ENCODE data around the gene SERTAD4. TPM values are rescaled to one million over a fixed set of nuclear protein-coding genes. Genes with fewer than 3 reads are reported as not detected.

The SERTAD4 gene
- total and polyA plus RNA-seq, 2 of the 8 experiments (the other 6 are each of a cell fraction or from before 2014, with no cell fraction given), result 0.54 to 3.2 TPM

DNA sequence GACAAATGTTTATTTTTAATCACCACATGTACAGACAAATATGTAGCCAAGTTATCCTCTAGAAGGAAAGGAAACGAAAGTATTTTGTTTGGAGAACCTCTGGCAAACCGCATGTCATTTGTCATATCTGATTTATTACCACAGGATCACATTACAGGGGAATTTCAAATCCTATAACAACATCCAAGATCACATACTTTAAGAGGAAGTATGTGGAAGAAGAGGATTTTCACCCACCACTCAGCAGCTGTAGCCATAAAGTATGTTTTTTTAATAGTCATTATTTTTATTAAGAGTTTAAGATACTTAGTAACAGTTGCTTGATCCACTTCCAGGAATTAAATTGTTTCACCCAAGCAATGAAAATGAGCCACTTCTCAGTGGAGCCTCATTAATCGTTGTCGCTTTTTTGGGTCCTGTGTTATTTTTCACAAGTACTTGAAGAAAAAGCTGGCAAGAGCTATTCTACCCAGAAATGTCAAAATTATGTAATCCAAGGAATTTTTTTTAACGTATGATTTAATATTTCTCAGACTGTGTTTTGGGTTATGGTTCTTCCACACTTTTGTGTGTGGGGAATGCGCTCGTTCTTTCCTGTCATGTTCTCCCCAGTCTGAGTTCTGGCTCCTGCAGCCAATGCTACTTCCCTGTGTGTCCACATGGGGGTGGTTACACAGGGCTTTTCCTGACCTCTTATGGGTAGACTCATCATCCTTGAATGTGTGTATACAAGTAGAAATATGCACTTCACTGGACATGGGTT is 6.9 kb downstream of the SERTAD4 start:
- H3K14ac ChIP-seq (ENCODE audit: insufficient read length), result no peak overlapping the region
- no peak overlapping the region for H3K4me2 ChIP-seq (ENCODE audit: insufficient read depth in 1 of 2, low read depth in 2 of 2, low read length in 2 of 2)
- DNase-seq (ENCODE audit: low read depth in 1 of 2, low spot score in 2 of 2) (no peak), FAIRE-seq (peak; percentile 86)
- POLR2A ChIA-PET (ENCODE audit: partially characterized antibody), result interaction anchor here (6.1 kb wide), 1 partner anchor 13 kb away, joined by 29 read pairs; no protein-coding TSS in a partner anchor
- no peak overlapping the region for H2BK12ac ChIP-seq (ENCODE audit: low read depth, low read length)
- no peaks in the 10 kb centered on the region for H3K79me2 ChIP-seq (ENCODE audit: control insufficient read depth in 1 of 2, insufficient read depth in 2 of 2, low read length in 2 of 2)
- H3K9ac ChIP-seq (replicated peaks in 1 of 4; ENCODE audit: extremely low read depth in 1 of 4, low read depth in 3 of 4, low read length in 3 of 4), result no peak overlapping the region
- no peak overlapping the region for H2AFZ ChIP-seq (ENCODE audit: low read length)
- no peaks in the 10 kb centered on the region for H3K36me3 ChIP-seq (ENCODE audit: control insufficient read depth in 2 of 4, insufficient read depth in 4 of 4, low read length in 3 of 4)
- H3K27ac ChIP-seq (ENCODE audit: low read depth, low read length), result no peak overlapping the region
- no peaks in the 10 kb centered on the region; the same call in 1 of the 2 replicates for H3K23me2 ChIP-seq (ENCODE audit: low read depth, low read length)
- H2BK5ac ChIP-seq (ENCODE audit: low read depth, low read length), result no peak overlapping the region
- H3K9me3 ChIP-seq (ENCODE audit: insufficient read depth in 2 of 2, low read depth in 1 of 2, low read length in 1 of 2), result no peaks in the 10 kb centered on the region
- no peak overlapping the region for H4K8ac ChIP-seq (ENCODE audit: extremely low read depth, insufficient read depth, low read length)
- no peak overlapping the region for H2BK120ac ChIP-seq (replicated peaks; ENCODE audit: low read depth, low read length)
- CTCF ChIA-PET (ENCODE audit: partially characterized antibody), result interaction anchor here (0.6 to 5.7 kb wide), 23 partner anchors 9 to 410 kb away, joined by 3 to 35 read pairs (median 5); no protein-coding TSS in a partner anchor
- no peak overlapping the region for H2AK5ac ChIP-seq (ENCODE audit: low read depth, low read length)
- TF ChIP-seq, protein P1, sequence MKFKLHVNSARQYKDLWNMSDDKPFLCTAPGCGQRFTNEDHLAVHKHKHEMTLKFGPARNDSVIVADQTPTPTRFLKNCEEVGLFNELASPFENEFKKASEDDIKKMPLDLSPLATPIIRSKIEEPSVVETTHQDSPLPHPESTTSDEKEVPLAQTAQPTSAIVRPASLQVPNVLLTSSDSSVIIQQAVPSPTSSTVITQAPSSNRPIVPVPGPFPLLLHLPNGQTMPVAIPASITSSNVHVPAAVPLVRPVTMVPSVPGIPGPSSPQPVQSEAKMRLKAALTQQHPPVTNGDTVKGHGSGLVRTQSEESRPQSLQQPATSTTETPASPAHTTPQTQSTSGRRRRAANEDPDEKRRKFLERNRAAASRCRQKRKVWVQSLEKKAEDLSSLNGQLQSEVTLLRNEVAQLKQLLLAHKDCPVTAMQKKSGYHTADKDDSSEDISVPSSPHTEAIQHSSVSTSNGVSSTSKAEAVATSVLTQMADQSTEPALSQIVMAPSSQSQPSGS (IDR thresholded peaks at IDR 0.05; ENCODE audit: low read length), result no peak
- TF ChIP-seq, protein P2, sequence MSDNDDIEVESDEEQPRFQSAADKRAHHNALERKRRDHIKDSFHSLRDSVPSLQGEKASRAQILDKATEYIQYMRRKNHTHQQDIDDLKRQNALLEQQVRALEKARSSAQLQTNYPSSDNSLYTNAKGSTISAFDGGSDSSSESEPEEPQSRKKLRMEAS (IDR thresholded peaks at IDR 0.05), result no peak
- TF ChIP-seq RAD21 (IDR thresholded peaks at IDR 0.05 in 1 of 2, conservative IDR thresholded peaks at IDR 0.05 in 1 of 2; ENCODE audit: low read depth in 2 of 2, low read length in 2 of 2), result peak; percentile 55 to 62
- TF ChIP-seq, protein P3, sequence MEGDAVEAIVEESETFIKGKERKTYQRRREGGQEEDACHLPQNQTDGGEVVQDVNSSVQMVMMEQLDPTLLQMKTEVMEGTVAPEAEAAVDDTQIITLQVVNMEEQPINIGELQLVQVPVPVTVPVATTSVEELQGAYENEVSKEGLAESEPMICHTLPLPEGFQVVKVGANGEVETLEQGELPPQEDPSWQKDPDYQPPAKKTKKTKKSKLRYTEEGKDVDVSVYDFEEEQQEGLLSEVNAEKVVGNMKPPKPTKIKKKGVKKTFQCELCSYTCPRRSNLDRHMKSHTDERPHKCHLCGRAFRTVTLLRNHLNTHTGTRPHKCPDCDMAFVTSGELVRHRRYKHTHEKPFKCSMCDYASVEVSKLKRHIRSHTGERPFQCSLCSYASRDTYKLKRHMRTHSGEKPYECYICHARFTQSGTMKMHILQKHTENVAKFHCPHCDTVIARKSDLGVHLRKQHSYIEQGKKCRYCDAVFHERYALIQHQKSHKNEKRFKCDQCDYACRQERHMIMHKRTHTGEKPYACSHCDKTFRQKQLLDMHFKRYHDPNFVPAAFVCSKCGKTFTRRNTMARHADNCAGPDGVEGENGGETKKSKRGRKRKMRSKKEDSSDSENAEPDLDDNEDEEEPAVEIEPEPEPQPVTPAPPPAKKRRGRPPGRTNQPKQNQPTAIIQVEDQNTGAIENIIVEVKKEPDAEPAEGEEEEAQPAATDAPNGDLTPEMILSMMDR (IDR thresholded peaks at IDR 0.05; ENCODE audit: control extremely low read depth in 1 of 3, insufficient read depth in 1 of 3, low read depth in 1 of 3, low read length in 3 of 3), result peak; percentile 58 to 68 (median 60)
- TF ChIP-seq KDM4A (IDR thresholded peaks at IDR 0.05; ENCODE audit: low read depth, low read length, severe bottlenecking), result no peak
- H3K23ac ChIP-seq (ENCODE audit: insufficient read length), result no peak overlapping the region
- H3K4me1 ChIP-seq (replicated peaks in 1 of 4; ENCODE audit: control insufficient read depth in 3 of 4, insufficient read depth in 4 of 4, low read length in 3 of 4), result peaks cover 0 to 14% (median 6%) of the 10 kb centered on the region in 4 experiments; a peak in 5 of 7 replicates
- peaks cover 0 to under 1% of the 10 kb centered on the region in 2 experiments for H4K20me1 ChIP-seq (replicated peaks in 1 of 2; ENCODE audit: control insufficient read depth in 1 of 2, insufficient read depth in 2 of 2, low read length in 2 of 2)
- no peak overlapping the region for H4K91ac ChIP-seq (replicated peaks; ENCODE audit: insufficient read length, low read length)
- no peak overlapping the region for H3K4me3 ChIP-seq (ENCODE audit: extremely low read depth in 1 of 4, insufficient read depth in 2 of 4, low read depth in 3 of 4, low read length in 4 of 4)
- H4K5ac ChIP-seq (ENCODE audit: insufficient read length, low read depth, low read length), result no peak overlapping the region
- no peak overlapping the region for H3K18ac ChIP-seq (ENCODE audit: extremely low read depth, low read length)
- no peak overlapping the region for H2BK15ac ChIP-seq (ENCODE audit: low read length)
- no peak overlapping the region for H2BK20ac ChIP-seq (ENCODE audit: low read length)
- no peak overlapping the region for H3K56ac ChIP-seq (replicated peaks; ENCODE audit: insufficient read length, low read depth, low read length)
- no peak overlapping the region for H3K4ac ChIP-seq (replicated peaks; ENCODE audit: insufficient read length, low read depth, low read length)
- WGBS, 2 experiments (ENCODE audit: extremely low coverage in 1 of 2, insufficient coverage in 1 of 2, insufficient read length in 1 of 2, insufficient replicate concordance in 2 of 2, low coverage in 1 of 2, low lambda C conversion rate in 2 of 2, missing lambda C conversion rate in 1 of 2), result 81% methylated on average over 7 of the region's 7 CpGs; no CpG with 5 or more reads in 1 of the 2 experiments
- no peaks in the 10 kb centered on the region for H3K79me1 ChIP-seq (ENCODE audit: low read depth, low read length)
- peaks cover 0 to 20% (median 6%) of the 10 kb centered on the region in 4 experiments; a peak in 4 of 7 replicates for H3K27me3 ChIP-seq (replicated peaks in 1 of 4; ENCODE audit: control insufficient read depth in 3 of 4, extremely low read depth in 1 of 4, insufficient read depth in 3 of 4, low read length in 3 of 4)

All from H1 (cell line).